ENCODE data around the gene SAP30BP. TPM values are rescaled to one million over a fixed set of nuclear protein-coding genes. Genes with fewer than 3 reads are reported as not detected.

SAP30BP gene
- total RNA-seq, 1 donor from 2014 or later: 125 TPM

DNA sequence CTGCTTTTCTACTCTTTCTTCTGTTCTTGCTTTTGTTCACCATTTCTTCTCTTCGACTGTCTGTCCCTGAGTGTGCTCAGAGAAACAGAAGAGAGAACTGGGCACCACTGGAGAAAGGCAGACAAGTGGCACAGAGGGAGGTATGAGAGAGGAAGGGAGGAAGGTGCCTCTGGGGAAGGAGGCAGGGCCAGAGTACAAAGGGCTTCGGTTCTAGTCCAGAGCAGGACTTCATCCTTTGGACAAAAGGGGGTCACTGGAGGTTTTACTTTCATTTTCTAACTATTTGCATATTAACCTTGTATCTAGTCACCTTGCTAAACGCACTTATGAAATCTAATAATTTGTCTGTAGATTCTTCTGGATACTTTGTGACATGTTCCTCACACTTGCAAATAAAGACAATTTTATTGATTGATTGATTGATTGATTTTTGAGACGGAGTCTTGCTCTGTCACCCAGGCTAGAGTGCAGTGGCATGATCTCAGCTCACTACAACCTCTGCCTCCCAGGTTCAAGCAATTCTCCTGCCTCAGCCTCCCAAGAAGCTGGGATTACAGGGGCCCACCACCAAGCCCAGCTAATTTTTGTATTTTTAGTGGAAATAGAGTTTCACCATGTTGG lies 67.6 kb downstream of the SAP30BP start:
- Mint-ChIP-seq H3K27me3 (ENCODE audit: unreplicated experiment) (peaks cover 8% of the 10 kb centered on the region), H3K9me3 (ENCODE audit: unreplicated experiment) (no peaks in the 10 kb centered on the region), H3K4me1 (ENCODE audit: unreplicated experiment) (no peaks in the 10 kb centered on the region), H3K36me3 (ENCODE audit: low read depth, unreplicated experiment) (no peaks in the 10 kb centered on the region), H3K4me3 (ENCODE audit: unreplicated experiment) (no peak overlapping the region), H3K27ac (ENCODE audit: unreplicated experiment) (no peak overlapping the region)
- TF ChIP-seq, protein P1, sequence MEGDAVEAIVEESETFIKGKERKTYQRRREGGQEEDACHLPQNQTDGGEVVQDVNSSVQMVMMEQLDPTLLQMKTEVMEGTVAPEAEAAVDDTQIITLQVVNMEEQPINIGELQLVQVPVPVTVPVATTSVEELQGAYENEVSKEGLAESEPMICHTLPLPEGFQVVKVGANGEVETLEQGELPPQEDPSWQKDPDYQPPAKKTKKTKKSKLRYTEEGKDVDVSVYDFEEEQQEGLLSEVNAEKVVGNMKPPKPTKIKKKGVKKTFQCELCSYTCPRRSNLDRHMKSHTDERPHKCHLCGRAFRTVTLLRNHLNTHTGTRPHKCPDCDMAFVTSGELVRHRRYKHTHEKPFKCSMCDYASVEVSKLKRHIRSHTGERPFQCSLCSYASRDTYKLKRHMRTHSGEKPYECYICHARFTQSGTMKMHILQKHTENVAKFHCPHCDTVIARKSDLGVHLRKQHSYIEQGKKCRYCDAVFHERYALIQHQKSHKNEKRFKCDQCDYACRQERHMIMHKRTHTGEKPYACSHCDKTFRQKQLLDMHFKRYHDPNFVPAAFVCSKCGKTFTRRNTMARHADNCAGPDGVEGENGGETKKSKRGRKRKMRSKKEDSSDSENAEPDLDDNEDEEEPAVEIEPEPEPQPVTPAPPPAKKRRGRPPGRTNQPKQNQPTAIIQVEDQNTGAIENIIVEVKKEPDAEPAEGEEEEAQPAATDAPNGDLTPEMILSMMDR (IDR thresholded peaks at IDR 0.05; ENCODE audit: unreplicated experiment): no peak
- no peak for DNase-seq (ENCODE audit: low spot score)

DNA sequence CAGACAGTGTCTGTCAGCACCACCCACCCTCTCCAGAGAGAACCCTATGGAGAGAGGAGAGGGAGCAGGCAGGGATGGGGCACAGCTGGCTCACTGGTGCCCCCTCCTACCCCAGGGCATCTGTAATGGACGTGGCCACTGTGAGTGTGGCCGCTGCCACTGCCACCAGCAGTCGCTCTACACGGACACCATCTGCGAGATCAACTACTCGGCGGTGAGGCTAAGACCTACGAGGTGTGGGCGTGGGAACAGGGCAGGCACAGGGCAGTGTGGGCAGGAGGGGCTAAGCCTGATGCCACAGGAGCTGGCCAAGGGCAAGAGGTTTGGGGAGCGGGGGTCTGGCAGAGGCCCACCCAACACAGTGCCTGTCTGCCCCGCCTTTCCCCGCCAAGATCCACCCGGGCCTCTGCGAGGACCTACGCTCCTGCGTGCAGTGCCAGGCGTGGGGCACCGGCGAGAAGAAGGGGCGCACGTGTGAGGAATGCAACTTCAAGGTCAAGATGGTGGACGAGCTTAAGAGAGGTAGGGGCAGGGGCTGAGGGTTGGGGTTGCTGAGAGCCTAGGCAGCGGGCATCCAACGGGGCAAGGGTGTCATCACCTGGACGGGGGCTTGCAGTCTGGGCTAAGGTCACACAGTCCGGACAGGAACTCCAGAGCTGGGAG lies 69.2 kb downstream of the SAP30BP start:
- no peaks in the 10 kb centered on the region for H3K9me3 Mint-ChIP-seq (ENCODE audit: unreplicated experiment)
- no peak overlapping the region for H3K4me3 Mint-ChIP-seq (ENCODE audit: unreplicated experiment)
- DNase-seq (ENCODE audit: low spot score): no peak
- no peaks in the 10 kb centered on the region for H3K4me1 Mint-ChIP-seq (ENCODE audit: unreplicated experiment)
- no peak overlapping the region for H3K27ac Mint-ChIP-seq (ENCODE audit: unreplicated experiment)
- TF ChIP-seq, protein P1 (IDR thresholded peaks at IDR 0.05; ENCODE audit: unreplicated experiment): no peak
- no peaks in the 10 kb centered on the region for H3K36me3 Mint-ChIP-seq (ENCODE audit: low read depth, unreplicated experiment)
- H3K27me3 Mint-ChIP-seq (ENCODE audit: unreplicated experiment): peaks cover 8% of the 10 kb centered on the region

DNA sequence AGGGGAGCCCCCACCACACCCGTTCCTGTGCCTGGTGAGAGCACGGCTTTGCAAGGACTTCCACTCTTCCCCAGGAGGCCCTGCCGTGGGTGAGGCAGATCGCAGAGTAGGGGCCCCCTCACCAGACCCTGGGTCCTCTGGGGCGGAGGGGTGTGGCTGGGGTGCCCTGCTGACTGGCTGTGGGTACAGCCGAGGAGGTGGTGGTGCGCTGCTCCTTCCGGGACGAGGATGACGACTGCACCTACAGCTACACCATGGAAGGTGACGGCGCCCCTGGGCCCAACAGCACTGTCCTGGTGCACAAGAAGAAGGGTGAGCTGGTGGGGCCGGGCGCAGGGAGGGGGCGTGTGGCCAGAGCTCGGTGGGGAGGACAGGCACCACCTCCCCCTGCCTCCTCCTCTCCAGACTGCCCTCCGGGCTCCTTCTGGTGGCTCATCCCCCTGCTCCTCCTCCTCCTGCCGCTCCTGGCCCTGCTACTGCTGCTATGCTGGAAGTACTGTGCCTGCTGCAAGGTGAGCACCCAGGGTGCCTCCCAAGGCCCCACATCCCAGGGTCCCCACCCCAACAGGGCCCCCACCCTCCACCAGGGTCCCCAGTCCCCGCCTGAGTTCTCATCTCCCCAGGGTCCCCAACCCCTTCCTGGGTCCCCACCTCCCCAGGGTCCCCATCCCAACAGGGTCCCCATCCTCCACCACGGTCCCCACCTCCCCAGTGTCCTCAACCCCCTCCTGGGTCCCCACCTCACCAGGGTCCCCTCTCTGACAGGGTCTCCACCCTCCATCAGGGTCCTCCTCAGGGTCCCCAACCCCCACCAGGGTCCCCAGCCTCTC lies 70.2 kb downstream of the SAP30BP start:
- H3K9me3 Mint-ChIP-seq (ENCODE audit: unreplicated experiment): no peaks in the 10 kb centered on the region
- TF ChIP-seq, protein P1 (IDR thresholded peaks at IDR 0.05; ENCODE audit: unreplicated experiment): no peak
- DNase-seq (ENCODE audit: low spot score): no peak
- no peak overlapping the region for H3K4me3 Mint-ChIP-seq (ENCODE audit: unreplicated experiment)
- H3K36me3 Mint-ChIP-seq (ENCODE audit: low read depth, unreplicated experiment): no peaks in the 10 kb centered on the region
- peaks cover 4% of the 10 kb centered on the region for H3K27me3 Mint-ChIP-seq (ENCODE audit: unreplicated experiment)
- H3K27ac Mint-ChIP-seq (ENCODE audit: unreplicated experiment): no peak overlapping the region
- H3K4me1 Mint-ChIP-seq (ENCODE audit: unreplicated experiment): no peaks in the 10 kb centered on the region

DNA sequence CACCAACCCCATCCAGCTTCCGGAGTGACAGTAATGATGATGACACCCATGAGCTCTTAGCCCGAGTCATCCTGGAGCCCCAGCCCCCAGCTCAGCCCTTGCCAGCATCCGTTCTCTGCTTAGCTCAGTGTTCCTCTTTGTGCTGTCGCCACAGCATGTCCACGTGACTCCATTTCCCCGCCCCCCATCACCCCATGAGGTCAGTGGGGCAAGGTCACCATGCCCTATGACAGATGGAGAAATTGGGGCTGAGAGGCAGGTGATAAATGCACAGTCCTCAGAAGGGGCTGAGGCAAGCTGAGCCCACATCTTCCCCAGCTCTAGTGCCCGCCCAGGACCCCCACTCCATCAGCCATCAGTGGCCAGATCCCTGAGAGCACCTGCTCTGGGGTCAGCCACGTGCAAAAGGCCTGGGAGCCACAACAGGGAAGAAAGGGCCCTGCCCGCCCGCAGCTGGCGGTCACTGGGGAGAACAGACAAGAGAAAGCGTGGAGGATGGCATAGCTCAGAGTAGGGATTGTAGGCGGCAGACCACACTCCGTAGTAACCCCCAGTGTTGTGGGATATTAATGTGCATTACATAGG lies 71.2 kb downstream of the SAP30BP start:
- H3K4me1 Mint-ChIP-seq (ENCODE audit: unreplicated experiment): no peaks in the 10 kb centered on the region
- no peaks in the 10 kb centered on the region for H3K9me3 Mint-ChIP-seq (ENCODE audit: unreplicated experiment)
- DNase-seq (ENCODE audit: low spot score): no peak
- TF ChIP-seq, protein P1 (IDR thresholded peaks at IDR 0.05; ENCODE audit: unreplicated experiment): no peak
- no peak overlapping the region for H3K27ac Mint-ChIP-seq (ENCODE audit: unreplicated experiment)
- H3K4me3 Mint-ChIP-seq (ENCODE audit: unreplicated experiment): no peak overlapping the region
- peaks cover 3% of the 10 kb centered on the region for H3K27me3 Mint-ChIP-seq (ENCODE audit: unreplicated experiment)
- no peaks in the 10 kb centered on the region for H3K36me3 Mint-ChIP-seq (ENCODE audit: low read depth, unreplicated experiment)

All from endothelial cell (in vitro differentiated cells).